Hepatocyte (in vitro differentiated cells): Measurements from ENCODE around the gene OR6V1.

ENCODE experiments used
- EZH2 ChIP-seq: fragments of 200-600 bp; sonication (generic); IDR thresholded peaks from 2 replicates; pipeline ENCODE4 v1.6.1; 2016; ENCODE audit warnings: antibody characterized with exemption, mild to moderate bottlenecking, borderline replicate concordance
- EZH2phosphoT487 ChIP-seq: fragments of 200-600 bp; sonication (generic); IDR thresholded peaks from one replicate; pipeline ENCODE4 v1.6.1; 2018; ENCODE audit warnings: antibody characterized with exemption, mild to moderate bottlenecking, low read depth, moderate library complexity; ENCODE audit not compliant: unreplicated experiment, severe bottlenecking
- TF ChIP-seq, protein P1 (sequence below): fragments of 200-600 bp; sonication (generic); IDR thresholded peaks from 2 replicates; pipeline ENCODE4 v1.5.1; 2016; ENCODE audit warnings: antibody characterized with exemption, mild to moderate bottlenecking; ENCODE audit not compliant: poor library complexity

DNA sequence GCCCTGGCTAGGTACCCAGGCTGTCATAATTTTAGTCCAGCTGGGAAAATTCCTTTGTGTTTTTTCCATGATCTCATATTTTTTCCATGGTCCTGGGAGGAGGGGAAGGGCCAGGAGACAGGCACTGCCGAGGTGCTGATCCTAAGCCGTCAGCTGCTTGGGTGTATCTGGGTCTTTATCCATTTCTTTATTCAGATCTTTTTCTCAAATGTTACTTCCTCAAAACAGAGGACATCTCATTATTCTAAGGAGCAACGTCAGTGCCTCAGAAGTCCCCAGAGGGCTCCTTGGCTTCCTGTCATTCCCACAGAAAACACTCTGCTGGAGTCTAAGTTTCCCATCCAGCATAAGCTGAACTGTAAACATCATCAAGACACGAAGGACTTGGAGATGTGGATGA is 2.8 kb upstream of the OR6V1 start:
- TF ChIP-seq, protein P1, sequence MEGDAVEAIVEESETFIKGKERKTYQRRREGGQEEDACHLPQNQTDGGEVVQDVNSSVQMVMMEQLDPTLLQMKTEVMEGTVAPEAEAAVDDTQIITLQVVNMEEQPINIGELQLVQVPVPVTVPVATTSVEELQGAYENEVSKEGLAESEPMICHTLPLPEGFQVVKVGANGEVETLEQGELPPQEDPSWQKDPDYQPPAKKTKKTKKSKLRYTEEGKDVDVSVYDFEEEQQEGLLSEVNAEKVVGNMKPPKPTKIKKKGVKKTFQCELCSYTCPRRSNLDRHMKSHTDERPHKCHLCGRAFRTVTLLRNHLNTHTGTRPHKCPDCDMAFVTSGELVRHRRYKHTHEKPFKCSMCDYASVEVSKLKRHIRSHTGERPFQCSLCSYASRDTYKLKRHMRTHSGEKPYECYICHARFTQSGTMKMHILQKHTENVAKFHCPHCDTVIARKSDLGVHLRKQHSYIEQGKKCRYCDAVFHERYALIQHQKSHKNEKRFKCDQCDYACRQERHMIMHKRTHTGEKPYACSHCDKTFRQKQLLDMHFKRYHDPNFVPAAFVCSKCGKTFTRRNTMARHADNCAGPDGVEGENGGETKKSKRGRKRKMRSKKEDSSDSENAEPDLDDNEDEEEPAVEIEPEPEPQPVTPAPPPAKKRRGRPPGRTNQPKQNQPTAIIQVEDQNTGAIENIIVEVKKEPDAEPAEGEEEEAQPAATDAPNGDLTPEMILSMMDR: no peak
- TF ChIP-seq EZH2phosphoT487 (no peak), EZH2 (no peak)
